NCI-H2081 (cell line): ENCODE results near the gene INF2.
"Not testable (repeated sequence)": the region's sequence is repeated elsewhere in the genome, so short reads cannot be mapped to it uniquely, and the experiment has no call there.

Experiments used
- DNase-seq, 2 experiments: peaks; one replicate each; lab custom pipeline; 2025; lab: John Stamatoyannopoulos, UW

INF2 gene

GRCh38 chr14:104722938-104723650 is 33.7 kb downstream of the INF2 start:
- no peak for DNase-seq

DNA sequence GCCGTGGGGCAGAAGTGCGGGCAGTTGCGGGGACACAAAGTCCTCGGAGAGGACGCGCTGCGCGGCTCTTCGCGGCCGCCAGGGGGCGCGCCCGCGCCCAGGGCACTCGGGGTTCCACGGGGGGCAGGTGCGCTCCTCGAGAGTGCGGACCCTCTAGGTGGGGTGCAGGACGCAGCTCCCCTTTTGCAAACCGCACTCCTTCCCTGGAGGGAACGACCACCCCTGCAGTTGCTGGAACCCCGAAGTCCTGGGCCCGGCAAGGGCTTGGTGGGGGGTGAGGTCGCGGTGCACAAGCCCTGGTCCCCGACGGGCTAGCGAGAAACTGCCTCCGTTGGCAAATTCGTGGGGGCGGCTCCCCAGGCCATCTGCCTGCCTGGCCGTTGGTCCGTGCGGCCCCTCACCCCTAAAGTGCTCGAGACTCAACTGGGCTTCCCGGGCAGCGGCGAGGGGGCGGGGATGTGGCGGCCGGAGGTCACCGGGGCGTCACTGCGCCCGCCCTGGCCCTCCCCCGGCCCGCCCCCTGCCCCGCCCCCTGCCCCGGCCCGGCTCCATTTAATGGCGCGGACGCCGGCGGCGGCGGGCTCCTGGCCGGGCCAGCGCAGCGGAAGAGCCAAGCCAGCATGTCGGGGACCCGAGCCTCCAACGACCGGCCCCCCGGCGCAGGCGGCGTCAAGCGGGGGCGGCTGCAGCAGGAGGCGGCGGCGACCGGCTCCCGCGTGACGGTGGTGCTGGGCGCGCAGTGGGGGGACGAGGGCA is 34.4 kb downstream of the INF2 start, which contains the start of gene ADSS1:
ADSS1 (plus strand) TSS at position 579 of the 756 bp plus-strand sequence; CDS start at position 621, 42 bp downstream.
- DNase-seq: no peak

DNA sequence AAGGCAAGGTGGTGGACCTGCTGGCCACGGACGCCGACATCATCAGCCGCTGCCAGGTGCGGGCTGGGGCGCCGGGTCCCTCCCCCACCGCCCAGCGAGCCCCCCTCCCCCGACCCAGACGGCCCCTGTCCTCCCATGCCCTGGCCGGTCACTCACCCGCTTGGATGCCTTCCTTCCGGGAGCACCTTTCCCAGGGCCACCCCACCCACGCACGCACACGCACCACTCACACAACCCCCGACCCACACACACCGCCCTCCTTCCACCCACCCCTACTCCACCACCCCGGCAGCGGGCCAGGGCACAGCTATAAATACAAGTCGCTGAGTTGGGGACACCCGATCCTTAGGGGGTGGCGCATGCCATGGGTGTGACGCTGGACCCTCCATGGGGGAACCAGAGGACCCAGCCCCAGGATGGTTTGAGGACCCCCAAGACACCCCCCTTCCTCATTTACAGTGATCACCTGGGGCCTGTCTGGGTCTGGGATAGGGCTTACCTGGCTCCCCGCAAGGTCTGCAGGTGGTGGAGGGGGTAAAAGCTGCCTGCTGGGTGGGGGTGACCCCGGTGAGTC is 35.1 kb downstream of the INF2 start:
- no peak for DNase-seq

DNA sequence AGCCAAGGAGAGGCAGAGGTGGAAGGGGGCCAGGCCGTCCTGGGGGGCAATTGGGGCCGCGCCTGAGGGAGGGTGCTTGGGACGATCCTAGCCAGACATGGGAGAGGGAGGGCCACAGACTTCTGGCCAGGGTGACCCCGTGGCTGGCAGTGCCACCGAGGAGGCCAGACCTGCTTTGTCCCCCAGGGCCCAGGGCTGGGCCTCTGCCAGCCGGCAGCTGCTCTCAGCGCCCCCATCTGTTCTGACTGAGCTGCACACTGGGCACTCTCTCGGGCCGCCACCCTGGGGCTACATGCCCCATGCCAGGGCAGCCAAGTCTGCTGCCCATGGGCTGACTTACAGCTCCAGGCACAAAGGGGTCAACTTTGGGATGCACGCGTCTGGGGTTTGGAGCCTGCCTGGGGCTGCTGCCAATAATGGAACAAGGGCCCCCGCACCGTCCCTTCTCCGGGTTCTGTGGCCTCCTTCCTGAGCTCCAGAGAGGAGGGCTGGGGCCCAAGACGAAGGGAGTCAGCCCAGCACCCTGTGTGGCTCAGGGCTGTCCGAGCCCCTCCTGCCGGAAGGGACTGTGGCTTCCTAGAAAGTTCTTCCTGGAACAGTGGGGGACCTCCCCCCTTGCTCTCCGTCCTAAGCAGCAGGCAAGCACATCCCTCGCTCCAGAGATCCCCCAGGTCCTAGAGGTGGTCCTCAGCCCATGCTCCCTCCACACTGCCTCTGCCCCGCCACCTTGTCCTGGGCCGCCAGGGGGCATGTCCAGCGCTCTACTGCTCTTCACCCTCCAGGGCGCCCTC is 35.8 kb downstream of the INF2 start:
- no peak for DNase-seq

DNA sequence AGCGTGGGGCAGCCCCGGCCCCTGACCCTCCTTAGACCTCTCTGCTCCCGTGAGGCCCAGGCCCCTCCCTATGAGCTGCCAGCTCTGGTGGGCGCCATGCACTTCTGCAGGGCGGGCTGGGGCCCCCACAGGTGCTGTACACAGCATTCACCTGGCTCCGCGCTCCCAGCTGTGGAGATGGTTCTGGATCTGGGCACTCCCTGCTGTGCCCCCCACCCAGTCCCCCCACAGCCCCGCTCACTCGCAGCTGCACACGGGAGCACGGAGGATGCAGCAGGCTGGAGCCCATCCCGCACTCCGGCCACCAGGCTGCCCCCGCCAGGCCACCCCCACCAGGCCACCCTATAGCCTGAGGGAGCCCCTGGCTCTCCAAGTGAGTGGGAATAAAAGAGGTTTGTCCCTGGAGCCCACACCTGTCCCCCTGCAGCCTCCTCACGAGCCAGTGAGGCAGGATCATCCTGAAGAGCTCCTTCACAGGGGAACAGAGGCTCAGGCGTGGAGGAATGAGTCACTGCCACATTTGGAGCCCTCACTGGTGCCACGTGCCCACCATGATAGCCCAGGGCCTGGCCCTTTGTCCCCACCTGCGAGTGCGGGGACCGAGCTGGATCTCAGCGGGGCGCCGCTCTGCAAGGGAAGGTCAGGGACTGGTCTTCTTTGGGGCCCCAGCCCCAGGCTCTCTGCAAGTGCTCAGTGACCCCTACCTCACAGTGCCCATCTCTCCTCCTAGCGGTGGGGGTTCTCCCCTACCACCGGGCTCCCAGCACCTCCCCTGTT is 36.5 kb downstream of the INF2 start:
- DNase-seq: no peak

DNA sequence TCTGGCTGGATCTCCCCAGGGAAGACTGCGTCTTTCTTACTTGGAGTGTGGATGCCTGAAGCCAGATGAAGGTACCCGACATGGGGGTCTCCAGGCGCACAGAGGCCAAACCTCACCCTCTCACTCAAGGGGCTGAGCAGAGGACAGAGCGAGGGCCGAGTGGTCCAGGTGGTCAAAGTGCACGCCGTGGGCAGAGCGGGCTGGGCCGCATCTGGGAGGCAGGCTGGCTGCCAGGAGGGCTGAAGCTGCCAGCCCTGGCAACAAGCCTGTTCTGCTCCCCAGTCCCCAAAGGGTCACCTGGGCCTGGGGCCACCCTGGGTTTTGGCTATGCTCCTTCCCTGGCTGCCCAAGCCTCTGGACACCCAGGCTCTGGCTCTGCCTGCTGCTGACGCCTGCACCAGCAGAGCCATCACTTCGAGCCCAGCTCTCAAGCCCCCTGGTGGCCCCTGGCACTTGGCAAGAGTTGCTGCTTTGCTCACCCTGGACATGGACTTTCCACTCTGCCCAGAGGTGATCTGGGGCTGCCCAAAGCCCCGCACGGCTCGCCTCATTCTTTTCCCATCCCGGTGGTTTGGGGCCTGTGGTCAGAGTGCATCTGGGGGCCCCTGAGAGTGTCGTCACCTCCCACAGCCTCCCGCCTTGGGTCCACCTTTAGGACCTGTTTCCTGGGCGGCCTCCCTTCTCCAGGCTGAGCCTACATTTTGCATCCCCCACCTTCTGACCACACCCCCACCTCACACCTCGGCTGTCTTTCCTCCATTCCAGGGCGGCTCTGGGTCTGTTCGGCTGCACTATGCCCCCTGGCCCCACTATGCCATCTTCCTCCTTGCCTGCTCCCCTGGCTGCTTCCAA is 37.4 kb downstream of the INF2 start:
- no peak for DNase-seq

- DNase-seq: no peak
These were observed 39.2 kb downstream of the INF2 start for GRCh38 chr14:104728631-104729030.

DNA sequence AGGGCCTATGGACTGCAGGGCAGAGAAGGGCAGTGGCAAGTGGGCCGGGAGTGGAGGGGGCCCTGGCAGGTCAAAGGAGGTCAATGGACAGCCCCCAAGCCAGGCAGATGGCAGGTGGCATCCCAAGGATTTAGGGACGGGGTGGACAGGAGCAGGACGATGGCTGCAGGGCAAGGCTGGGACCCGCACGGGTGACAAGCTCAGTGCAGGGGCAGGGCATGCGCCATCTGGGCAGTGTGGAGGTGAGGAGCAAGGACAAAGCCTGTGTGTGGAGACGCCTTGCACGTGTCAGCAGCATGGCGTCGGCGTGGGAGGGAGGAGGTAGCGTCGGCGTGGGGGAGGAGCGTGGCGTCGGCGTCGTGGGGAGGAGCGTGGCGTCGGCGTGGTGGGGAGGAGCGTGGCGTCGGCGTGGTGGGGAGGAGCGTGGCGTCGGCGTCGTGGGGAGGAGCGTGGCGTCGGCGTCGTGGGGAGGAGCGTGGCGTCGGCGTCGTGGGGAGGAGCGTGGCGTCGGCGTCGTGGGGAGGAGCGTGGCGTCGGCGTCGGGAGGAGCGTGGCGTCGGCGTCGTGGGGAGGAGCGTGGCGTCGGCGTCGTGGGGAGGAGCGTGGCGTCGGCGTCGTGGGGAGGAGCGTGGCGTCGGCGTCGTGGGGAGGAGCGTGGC is 39.9 kb downstream of the INF2 start:
- DNase-seq: not testable (repeated sequence)

- no peak for DNase-seq
These were observed 40.4 kb downstream of the INF2 start for GRCh38 chr14:104729835-104730181.

GRCh38 chr14:104730487-104730886 is 41.1 kb downstream of the INF2 start:
- no peak for DNase-seq

DNA sequence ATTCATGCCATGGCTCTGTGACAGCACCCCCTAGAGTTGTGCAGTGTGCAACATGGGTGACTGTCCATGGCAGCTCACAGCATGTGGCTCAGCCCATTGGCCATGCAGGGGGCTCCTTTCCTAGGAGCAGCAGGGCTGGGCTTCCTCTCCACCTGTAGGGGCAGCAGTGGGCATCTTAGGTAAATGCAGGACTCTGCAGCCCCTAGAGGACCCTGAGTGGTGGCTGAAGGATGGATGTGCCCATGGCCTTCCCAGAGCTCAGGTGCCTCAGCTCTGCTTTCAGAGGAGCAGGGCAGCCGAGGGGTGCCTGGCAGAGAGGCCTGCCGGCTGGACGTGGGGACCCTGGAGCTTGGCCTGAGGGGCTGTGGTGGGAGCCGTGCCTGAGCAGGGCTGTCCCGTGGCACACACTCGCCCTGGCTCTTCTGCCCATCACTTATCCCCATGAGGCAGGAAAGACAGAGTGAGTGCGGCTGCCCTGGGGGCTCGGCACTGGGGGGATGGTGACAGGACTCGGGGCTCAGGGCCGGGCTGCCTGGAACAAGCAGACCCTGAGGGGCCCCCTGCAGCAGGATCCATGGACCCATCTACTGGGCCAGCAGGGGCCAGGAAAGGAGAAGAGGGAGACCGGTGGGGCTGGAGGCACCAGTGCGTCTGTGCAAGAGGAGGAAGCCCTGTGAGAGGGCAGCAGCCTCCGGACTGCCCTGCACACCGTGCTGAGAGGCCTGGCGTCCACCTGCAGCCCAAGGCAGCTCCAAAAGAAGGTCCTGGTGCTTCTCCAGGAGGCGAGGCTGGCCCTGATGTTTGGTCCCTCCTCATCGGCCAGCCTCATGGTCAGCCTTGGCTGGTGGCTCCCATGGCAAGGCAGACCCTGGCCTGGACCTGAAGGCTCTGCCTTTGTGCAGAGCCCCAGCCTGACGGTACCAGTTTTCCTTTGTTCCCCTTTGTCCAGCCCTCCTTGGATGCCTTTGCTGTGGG is 42.2 kb downstream of the INF2 start:
- no peak for DNase-seq

DNA sequence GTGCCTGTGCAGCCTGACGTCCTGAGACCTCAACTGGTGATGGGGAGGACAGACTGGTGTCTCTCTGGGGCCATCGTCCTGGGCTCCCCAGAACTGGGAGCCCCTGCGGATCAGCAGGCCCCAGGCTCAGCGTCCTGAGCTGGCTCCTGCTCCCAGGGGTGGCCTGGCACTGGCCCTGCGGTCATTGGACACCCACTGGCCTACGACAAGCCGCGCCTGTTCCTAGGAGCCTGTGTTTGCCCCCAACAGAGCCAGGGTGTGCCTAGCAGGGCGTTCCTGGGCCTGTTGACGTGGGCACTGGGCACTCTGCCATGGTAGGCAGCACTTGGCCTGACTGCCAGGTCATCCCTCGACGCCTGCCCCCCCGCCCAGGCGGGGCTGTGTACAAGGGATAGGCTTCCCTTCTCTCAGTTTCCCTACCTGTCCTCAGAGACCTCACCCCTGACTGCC is 43.0 kb downstream of the INF2 start:
- no peak for DNase-seq

DNA sequence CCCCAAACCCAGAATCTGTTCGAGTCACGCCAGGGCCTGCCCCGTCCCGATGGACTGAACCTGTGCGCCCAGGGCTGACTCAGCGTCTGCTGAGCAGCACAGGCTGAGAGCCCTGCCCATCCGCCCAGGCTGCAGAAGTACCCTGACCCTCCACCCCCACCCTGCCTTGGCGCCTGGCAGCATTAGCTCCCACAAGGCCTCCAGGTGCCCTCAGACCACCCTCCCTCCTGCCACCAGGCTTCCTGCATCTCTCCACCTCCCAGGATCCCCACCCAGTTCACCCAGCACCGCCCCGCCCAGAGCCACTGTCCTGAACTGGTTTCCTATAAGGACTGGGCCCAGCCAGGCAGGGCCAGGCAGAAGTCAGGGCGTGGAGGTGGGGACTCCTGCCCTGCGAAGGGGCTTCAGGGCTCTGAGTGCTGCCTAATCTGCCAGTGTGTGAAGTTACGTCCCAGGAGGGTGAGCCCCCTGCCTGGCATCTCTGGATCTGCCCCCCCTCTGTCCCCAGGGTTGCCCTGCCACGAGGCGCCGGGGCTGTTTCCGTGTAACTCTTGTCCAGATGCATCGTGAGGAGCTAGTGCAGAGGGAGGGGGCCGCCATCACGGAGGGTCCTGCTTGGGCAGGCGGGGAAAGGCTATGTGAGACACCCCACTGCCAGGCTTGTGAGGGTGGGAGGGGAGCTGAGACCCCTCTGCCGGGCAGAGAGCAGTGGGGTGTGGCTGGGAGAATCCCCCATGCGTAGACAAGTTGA is 43.7 kb downstream of the INF2 start:
- DNase-seq: no peak

- DNase-seq: no peak
These were observed 44.7 kb downstream of the INF2 start for GRCh38 chr14:104734051-104734587.

DNA sequence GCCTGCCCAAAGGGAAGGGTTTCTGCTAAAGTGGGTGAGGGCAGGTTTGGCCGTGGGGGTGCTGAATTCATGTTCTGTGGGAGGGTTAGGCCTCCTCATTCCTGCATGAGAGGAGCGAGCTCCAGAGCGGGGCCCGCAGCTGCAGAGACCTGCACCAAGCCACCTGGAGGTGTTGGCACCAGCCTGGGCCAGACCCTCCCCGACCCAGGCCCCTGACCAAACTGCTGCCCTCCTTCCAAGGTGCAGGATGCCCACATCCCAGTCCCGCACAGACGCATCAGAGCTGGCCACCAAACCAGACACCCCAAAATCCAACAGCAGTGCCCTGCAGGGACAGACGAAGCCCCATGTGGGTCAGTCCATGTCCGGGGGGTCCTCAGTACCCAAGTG is 45.2 kb downstream of the INF2 start:
- no peak for DNase-seq

DNA sequence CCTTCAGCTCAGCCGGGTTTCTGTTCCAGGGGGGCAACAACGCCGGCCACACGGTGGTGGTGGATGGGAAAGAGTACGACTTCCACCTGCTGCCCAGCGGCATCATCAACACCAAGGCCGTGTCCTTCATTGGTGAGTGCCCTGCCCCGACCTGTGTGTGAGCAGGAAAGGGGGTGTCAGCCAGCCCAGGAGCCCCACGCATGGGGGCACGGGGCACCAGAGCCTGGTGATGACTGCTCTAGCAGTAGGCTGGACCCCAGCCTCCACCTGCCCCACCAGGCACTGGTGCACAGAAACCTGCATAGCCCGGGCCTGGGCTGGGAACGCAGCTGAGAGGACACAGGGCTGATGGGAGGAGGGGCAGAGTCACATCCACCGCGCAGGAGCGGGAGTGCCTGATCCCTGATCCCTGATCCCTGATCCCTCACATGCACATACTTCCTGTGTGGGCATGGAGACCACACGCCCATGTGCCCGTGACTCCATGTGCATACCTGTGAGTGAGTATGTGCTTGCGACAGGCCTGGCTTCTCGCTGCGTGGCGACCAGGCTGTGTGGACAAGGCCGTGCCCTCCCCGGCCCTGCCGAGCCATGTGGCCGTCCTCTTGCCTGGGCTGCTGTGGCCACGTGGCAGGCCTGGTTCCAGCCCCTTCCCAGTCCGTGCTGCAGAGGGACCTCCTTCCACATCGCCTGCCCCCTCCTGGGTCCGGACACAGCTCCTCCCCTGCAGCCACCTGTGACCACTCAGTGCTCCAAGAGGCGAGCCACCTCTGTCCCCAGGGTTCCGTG is 45.8 kb downstream of the INF2 start:
- no peak for DNase-seq
